HEK293 (cell line): ENCODE data around the gene TFPT.
A peak's percentile ranks its signal among the peaks of the same experiment; 100 is the strongest.

Experiments
- BCL11B ChIP-seq: fragments of 450-650 bp; formaldehyde crosslinking; IDR thresholded peaks from 2 replicates; pipeline ENCODE4 v1.5.1; 2016; ENCODE audit warnings: low read depth, missing biosample characterization, missing genetic modification characterization
- GLI2 ChIP-seq: fragments of 450-650 bp; formaldehyde crosslinking; IDR thresholded peaks from 2 replicates; pipeline ENCODE4; 2017; ENCODE audit warnings: missing biosample characterization, missing genetic modification characterization, low read depth, borderline replicate concordance
- GLIS1 ChIP-seq: fragments of 450-650 bp; formaldehyde crosslinking; IDR thresholded peaks from 2 replicates; pipeline ENCODE4 v1.5.1; 2016; ENCODE audit warnings: missing biosample characterization, missing genetic modification characterization
- HOXD13 ChIP-seq: sonication (generic); formaldehyde crosslinking; IDR thresholded peaks from 2 replicates; pipeline ENCODE4 v1.8.0; 2022; ENCODE audit warnings: missing genetic modification reagents, borderline replicate concordance
- KLF9 ChIP-seq: fragments of 450-650 bp; formaldehyde crosslinking; IDR thresholded peaks from 2 replicates; pipeline ENCODE4 v1.5.1; 2016; ENCODE audit warnings: missing biosample characterization, missing genetic modification characterization, low read depth
- OSR2 ChIP-seq: fragments of 450-650 bp; formaldehyde crosslinking; IDR thresholded peaks from 2 replicates; pipeline ENCODE4 v1.5.1; 2016; ENCODE audit warnings: missing biosample characterization, missing genetic modification characterization
- RBAK ChIP-seq: fragments of 450-650 bp; formaldehyde crosslinking; IDR thresholded peaks from 2 replicates; pipeline ENCODE4 v1.5.1; 2016; ENCODE audit warnings: missing biosample characterization, missing genetic modification characterization
- SP2 ChIP-seq: fragments of 450-650 bp; formaldehyde crosslinking; IDR thresholded peaks from 2 replicates; pipeline ENCODE4 v1.5.1; 2016; ENCODE audit warnings: missing biosample characterization, missing genetic modification characterization
- ZBTB48 ChIP-seq: fragments of 450-650 bp; formaldehyde crosslinking; IDR thresholded peaks from 2 replicates; pipeline ENCODE4 v1.5.1; 2016; ENCODE audit warnings: missing biosample characterization, missing genetic modification characterization
- ZNF16 ChIP-seq: fragments of 450-650 bp; formaldehyde crosslinking; IDR thresholded peaks from 2 replicates; pipeline ENCODE4 v1.5.1; 2016; ENCODE audit warnings: low read depth, missing biosample characterization, missing genetic modification characterization
- ZNF184 ChIP-seq: fragments of 450-650 bp; IDR thresholded peaks from 2 replicates; pipeline ENCODE4 v1.5.1; 2018; ENCODE audit warnings: missing biosample characterization, mild to moderate bottlenecking, missing genetic modification characterization
- ZNF221 ChIP-seq: fragments of 450-650 bp; formaldehyde crosslinking; IDR thresholded peaks from 2 replicates; pipeline ENCODE4 v1.5.1; 2017; ENCODE audit warnings: missing biosample characterization, missing genetic modification characterization, borderline replicate concordance
- ZNF223 ChIP-seq: fragments of 450-650 bp; formaldehyde crosslinking; IDR thresholded peaks from 2 replicates; pipeline ENCODE4 v1.5.1; 2016; ENCODE audit warnings: missing biosample characterization, missing genetic modification characterization
- ZNF274 ChIP-seq, 2 experiments: fragments of 200-500 bp in 1 of 2; fragments of 450-650 bp in 1 of 2; sonication (Bioruptor generic) in 1 of 2; formaldehyde crosslinking in 1 of 2; IDR thresholded peaks; 2 replicates each; pipeline versions ENCODE4 v1.5.1 to v1.6.1; 2014 to 2016; ENCODE audit warnings: borderline replicate concordance in 1 of 2, inconsistent platforms in 1 of 2, low read length in 1 of 2, missing biosample characterization in 1 of 2, missing genetic modification characterization in 1 of 2
- ZNF280D ChIP-seq: fragments of 450-650 bp; formaldehyde crosslinking; IDR thresholded peaks from 2 replicates; pipeline ENCODE4 v1.5.1; 2016; ENCODE audit warnings: missing biosample characterization, missing genetic modification characterization
- ZNF391 ChIP-seq: fragments of 450-650 bp; formaldehyde crosslinking; IDR thresholded peaks from 2 replicates; pipeline ENCODE4 v1.5.1; 2016; ENCODE audit warnings: low read depth, missing biosample characterization, missing genetic modification characterization, borderline replicate concordance
- ZNF521 ChIP-seq: fragments of 450-650 bp; formaldehyde crosslinking; IDR thresholded peaks from 2 replicates; pipeline ENCODE4 v1.5.1; 2017; ENCODE audit warnings: missing biosample characterization, mild to moderate bottlenecking, missing genetic modification characterization
- ZNF544 ChIP-seq: fragments of 450-650 bp; formaldehyde crosslinking; IDR thresholded peaks from 2 replicates; pipeline ENCODE4 v1.5.0; 2017; ENCODE audit warnings: missing biosample characterization, missing genetic modification characterization
- ZNF548 ChIP-seq: fragments of 450-650 bp; formaldehyde crosslinking; IDR thresholded peaks from 2 replicates; pipeline ENCODE4 v1.5.1; 2016; ENCODE audit warnings: missing biosample characterization, missing genetic modification characterization
- ZNF571 ChIP-seq: fragments of 450-650 bp; formaldehyde crosslinking; IDR thresholded peaks from 2 replicates; pipeline ENCODE4 v1.5.0; 2017; ENCODE audit warnings: missing biosample characterization, missing genetic modification characterization
- ZNF610 ChIP-seq: fragments of 450-650 bp; formaldehyde crosslinking; IDR thresholded peaks from 2 replicates; pipeline ENCODE4 v1.5.1; 2016; ENCODE audit warnings: missing biosample characterization, missing genetic modification characterization, borderline replicate concordance
- ZNF621 ChIP-seq: fragments of 450-650 bp; formaldehyde crosslinking; IDR thresholded peaks from 2 replicates; pipeline ENCODE4 v1.5.1; 2017; ENCODE audit warnings: missing biosample characterization, missing genetic modification characterization
- ZNF664 ChIP-seq: fragments of 450-650 bp; formaldehyde crosslinking; IDR thresholded peaks from 2 replicates; pipeline ENCODE4 v1.5.1; 2016; ENCODE audit warnings: missing biosample characterization, missing genetic modification characterization
- ZNF670 ChIP-seq: fragments of 450-650 bp; formaldehyde crosslinking; IDR thresholded peaks from 2 replicates; pipeline ENCODE4 v1.5.1; 2016; ENCODE audit warnings: missing biosample characterization, missing genetic modification characterization, low read depth
- ZNF777 ChIP-seq: fragments of 450-650 bp; formaldehyde crosslinking; IDR thresholded peaks from 2 replicates; pipeline ENCODE4 v1.5.1; 2017; ENCODE audit warnings: missing biosample characterization, missing genetic modification characterization, borderline replicate concordance
- ZNF785 ChIP-seq: fragments of 450-650 bp; formaldehyde crosslinking; IDR thresholded peaks from 2 replicates; pipeline ENCODE4 v1.5.1; 2016; ENCODE audit warnings: missing biosample characterization, missing genetic modification characterization
- TF ChIP-seq, protein P1 (sequence below): fragments of 450-650 bp; formaldehyde crosslinking; IDR thresholded peaks from 2 replicates; pipeline ENCODE4 v1.5.1; 2017; ENCODE audit warnings: missing biosample characterization, missing genetic modification characterization
- TF ChIP-seq, protein P2 (sequence below): fragments of 450-650 bp; formaldehyde crosslinking; conservative IDR thresholded peaks from 2 replicates; pipeline ENCODE4 v1.5.1; 2016; ENCODE audit warnings: low read depth, missing biosample characterization, missing genetic modification characterization
- TF ChIP-seq, protein P3 (sequence below): IDR thresholded peaks from 2 replicates; pipeline ENCODE4 v1.6.1; 2011; ENCODE audit warnings: mild to moderate bottlenecking, low read depth, low read length, borderline replicate concordance

The TFPT gene

GRCh38 chr19:54102421-54103169, 12.9 kb downstream of the TFPT start, which contains the start of gene NDUFA3 (continued):
- TF ChIP-seq OSR2 (tag by site-specific recombination): no peak
- no peak for TF ChIP-seq RBAK (tag by site-specific recombination)
- no peak for TF ChIP-seq GLI2 (tag by site-specific recombination)
- TF ChIP-seq ZNF221 (tag by site-specific recombination): no peak
- peak; percentile 49; the same call in 1 of the 2 replicates for TF ChIP-seq ZNF785 (tag by site-specific recombination)
- TF ChIP-seq ZNF610: no peak; the same call in 1 of the 2 replicates
- TF ChIP-seq ZNF223: peak; percentile 49; the same call in 1 of the 2 replicates
- TF ChIP-seq HOXD13 (CRISPR knock-in tag): 0 out of 2 replicates have a peak, but pooled peaks have one; percentile 15
- no peak for TF ChIP-seq ZNF777 (tag by site-specific recombination)
- no peak for TF ChIP-seq ZNF621
- no peak for TF ChIP-seq ZNF16 (tag by site-specific recombination)
- no peak for TF ChIP-seq ZBTB48 (tag by site-specific recombination)
- TF ChIP-seq ZNF664: peak; percentile 8; the same call in 1 of the 2 replicates
- TF ChIP-seq BCL11B (tag by site-specific recombination): peak; percentile 32; the same call in 1 of the 2 replicates
- TF ChIP-seq ZNF280D: peak; percentile 9; the same call in 1 of the 2 replicates
- TF ChIP-seq KLF9: no peak; the same call in 1 of the 2 replicates
- TF ChIP-seq ZNF548 (tag by site-specific recombination): no peak
- TF ChIP-seq SP2 (tag by site-specific recombination): 0 out of 2 replicates have a peak, but pooled peaks have one; percentile 10
- TF ChIP-seq ZNF521: no peak
- TF ChIP-seq ZNF391 (tag by site-specific recombination): no peak
- no peak for TF ChIP-seq ZNF184 (tag by site-specific recombination)
- TF ChIP-seq ZNF670 (tag by site-specific recombination): no peak
- TF ChIP-seq, protein P1, sequence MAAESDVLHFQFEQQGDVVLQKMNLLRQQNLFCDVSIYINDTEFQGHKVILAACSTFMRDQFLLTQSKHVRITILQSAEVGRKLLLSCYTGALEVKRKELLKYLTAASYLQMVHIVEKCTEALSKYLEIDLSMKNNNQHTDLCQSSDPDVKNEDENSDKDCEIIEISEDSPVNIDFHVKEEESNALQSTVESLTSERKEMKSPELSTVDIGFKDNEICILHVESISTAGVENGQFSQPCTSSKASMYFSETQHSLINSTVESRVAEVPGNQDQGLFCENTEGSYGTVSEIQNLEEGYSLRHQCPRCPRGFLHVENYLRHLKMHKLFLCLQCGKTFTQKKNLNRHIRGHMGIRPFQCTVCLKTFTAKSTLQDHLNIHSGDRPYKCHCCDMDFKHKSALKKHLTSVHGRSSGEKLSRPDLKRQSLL (tag by site-specific recombination): peak; percentile 48; the same call in 1 of the 2 replicates
- TF ChIP-seq, protein P2, sequence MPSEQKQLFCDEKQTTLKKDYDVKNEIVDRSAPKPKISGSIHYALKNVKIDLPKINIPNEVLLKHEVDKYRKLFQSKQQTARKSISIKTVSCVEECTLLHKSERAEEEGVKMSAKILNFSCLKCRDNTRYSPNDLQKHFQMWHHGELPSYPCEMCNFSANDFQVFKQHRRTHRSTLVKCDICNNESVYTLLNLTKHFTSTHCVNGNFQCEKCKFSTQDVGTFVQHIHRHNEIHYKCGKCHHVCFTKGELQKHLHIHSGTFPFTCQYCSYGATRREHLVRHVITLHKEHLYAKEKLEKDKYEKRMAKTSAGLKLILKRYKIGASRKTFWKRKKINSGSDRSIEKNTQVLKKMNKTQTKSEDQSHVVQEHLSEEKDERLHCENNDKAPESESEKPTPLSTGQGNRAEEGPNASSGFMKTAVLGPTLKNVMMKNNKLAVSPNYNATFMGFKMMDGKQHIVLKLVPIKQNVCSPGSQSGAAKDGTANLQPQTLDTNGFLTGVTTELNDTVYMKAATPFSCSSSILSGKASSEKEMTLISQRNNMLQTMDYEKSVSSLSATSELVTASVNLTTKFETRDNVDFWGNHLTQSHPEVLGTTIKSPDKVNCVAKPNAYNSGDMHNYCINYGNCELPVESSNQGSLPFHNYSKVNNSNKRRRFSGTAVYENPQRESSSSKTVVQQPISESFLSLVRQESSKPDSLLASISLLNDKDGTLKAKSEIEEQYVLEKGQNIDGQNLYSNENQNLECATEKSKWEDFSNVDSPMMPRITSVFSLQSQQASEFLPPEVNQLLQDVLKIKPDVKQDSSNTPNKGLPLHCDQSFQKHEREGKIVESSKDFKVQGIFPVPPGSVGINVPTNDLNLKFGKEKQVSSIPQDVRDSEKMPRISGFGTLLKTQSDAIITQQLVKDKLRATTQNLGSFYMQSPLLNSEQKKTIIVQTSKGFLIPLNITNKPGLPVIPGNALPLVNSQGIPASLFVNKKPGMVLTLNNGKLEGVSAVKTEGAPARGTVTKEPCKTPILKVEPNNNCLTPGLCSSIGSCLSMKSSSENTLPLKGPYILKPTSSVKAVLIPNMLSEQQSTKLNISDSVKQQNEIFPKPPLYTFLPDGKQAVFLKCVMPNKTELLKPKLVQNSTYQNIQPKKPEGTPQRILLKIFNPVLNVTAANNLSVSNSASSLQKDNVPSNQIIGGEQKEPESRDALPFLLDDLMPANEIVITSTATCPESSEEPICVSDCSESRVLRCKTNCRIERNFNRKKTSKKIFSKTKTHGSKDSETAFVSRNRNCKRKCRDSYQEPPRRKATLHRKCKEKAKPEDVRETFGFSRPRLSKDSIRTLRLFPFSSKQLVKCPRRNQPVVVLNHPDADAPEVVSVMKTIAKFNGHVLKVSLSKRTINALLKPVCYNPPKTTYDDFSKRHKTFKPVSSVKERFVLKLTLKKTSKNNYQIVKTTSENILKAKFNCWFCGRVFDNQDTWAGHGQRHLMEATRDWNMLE (tag by site-specific recombination): no peak
- no peak; the same call in 1 of the 2 replicates for TF ChIP-seq GLIS1 (tag by site-specific recombination)
- TF ChIP-seq ZNF274 (IDR thresholded peaks at IDR 0.05; ENCODE audit: low read length): no peak
- no peak for TF ChIP-seq ZNF274 (tag by site-specific recombination; IDR thresholded peaks at IDR 0.05; ENCODE audit: borderline replicate concordance)
- TF ChIP-seq, protein P3, sequence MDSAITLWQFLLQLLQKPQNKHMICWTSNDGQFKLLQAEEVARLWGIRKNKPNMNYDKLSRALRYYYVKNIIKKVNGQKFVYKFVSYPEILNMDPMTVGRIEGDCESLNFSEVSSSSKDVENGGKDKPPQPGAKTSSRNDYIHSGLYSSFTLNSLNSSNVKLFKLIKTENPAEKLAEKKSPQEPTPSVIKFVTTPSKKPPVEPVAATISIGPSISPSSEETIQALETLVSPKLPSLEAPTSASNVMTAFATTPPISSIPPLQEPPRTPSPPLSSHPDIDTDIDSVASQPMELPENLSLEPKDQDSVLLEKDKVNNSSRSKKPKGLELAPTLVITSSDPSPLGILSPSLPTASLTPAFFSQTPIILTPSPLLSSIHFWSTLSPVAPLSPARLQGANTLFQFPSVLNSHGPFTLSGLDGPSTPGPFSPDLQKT: no peak
- no peak for TF ChIP-seq ZNF571 (tag by site-specific recombination)
- TF ChIP-seq ZNF544 (tag by site-specific recombination): no peak
